ENCODE results near the gene CLIC4. TPM values are rescaled to one million over a fixed set of nuclear protein-coding genes. Genes with fewer than 3 reads are reported as not detected.

Gene CLIC4
- total and polyA plus RNA-seq, 8 donors, result 12.0 to 86.7 (median 24.8) TPM

DNA sequence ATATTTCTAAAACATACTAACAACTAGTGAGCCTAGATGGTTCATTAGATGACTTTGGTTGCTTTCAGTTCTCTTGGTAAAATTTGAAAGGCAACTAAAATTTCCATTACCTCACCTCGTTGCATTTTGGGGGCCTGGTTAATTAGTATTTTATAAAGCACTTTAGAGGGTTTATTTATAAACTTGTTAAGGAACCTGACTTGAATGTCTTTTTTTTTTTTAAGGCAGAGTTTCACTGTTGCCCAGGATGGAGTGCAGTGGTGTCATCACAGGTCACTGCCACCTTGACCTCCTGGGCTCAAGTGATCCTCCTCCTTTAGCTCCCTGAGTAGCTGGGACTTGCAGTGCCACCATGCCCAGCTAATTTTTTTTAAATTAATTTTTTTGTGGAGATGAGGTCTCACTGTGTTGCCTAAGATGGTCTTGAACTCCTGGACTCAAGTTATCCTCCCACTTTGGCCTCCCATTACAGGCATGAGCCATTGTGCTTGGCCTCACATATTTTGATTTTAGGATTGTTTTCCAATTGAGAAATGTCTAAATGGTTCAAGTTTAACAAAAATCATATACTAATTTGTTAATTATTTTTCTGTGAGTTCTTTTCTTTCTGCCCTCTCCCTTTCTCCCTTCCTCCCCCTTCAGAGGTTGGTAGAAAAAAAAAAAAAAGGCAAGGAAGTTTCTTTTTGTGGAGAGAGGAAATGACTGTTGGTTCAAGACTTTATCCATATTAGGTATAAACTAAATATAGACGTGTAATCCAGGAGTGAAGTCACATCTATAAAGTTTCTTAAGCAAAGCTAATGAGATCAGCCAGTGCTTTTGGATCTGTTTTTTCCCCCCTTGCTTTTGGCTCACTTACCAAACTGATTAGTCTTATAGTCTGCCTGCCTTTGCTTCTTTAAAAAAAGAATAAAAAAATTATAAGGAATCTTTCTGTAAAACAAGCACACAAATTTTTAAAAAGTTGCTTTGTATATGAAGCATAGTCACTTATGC is 24.7 kb downstream of the CLIC4 start:
- peak overlapping the region in 2 of 4 donors; percentile 34 to 52 for H3K27ac ChIP-seq
- H3K4me1 ChIP-seq, result peaks cover 8 to 22% (median 11%) of the 10 kb centered on the region in 3 donors
- H3K27me3 ChIP-seq, result no peaks in the 10 kb centered on the region
- ATAC-seq (peak; percentile 43 to 81 (median 62)), DNase-seq (no peak), FAIRE-seq (peak; percentile 73)
- intact Hi-C loops (cut with DNase I), result no loop called here
- H3K9me3 ChIP-seq, result no peaks in the 10 kb centered on the region
- H3K4me3 ChIP-seq, result no peak overlapping the region
- no peaks in the 10 kb centered on the region for H3K36me3 ChIP-seq
- 19 to 33% methylated on average over 2 of the region's 2 CpGs for WGBS, 2 donors
- TF ChIP-seq, protein P1, sequence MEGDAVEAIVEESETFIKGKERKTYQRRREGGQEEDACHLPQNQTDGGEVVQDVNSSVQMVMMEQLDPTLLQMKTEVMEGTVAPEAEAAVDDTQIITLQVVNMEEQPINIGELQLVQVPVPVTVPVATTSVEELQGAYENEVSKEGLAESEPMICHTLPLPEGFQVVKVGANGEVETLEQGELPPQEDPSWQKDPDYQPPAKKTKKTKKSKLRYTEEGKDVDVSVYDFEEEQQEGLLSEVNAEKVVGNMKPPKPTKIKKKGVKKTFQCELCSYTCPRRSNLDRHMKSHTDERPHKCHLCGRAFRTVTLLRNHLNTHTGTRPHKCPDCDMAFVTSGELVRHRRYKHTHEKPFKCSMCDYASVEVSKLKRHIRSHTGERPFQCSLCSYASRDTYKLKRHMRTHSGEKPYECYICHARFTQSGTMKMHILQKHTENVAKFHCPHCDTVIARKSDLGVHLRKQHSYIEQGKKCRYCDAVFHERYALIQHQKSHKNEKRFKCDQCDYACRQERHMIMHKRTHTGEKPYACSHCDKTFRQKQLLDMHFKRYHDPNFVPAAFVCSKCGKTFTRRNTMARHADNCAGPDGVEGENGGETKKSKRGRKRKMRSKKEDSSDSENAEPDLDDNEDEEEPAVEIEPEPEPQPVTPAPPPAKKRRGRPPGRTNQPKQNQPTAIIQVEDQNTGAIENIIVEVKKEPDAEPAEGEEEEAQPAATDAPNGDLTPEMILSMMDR (IDR thresholded peaks at IDR 0.05), result no peak

DNA sequence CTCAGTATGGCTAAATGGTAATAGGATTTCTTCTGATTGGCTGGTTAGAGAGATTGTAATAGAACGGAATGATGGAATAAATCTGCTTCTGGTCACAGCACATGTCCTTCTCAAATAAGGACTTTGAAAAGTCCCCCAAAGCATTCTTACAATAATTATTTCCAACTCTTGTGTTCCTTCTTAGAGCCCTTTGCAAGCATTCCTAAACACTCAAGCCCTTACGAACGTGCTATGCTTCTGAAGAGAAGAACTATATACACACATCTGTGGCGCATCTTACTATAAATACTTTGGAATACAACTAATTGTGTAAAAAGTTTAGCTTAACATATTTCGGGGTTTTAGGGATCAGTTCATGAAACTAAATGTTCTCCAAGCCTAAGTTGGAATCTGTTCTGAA is 25.6 kb downstream of the CLIC4 start:
- TF ChIP-seq, protein P1 (IDR thresholded peaks at IDR 0.05), result no peak
- no peak for DNase-seq
- Histone ChIP-seq H3K4me1 (peaks cover 6 to 19% (median 8%) of the 10 kb centered on the region in 3 donors), H3K27me3 (no peaks in the 10 kb centered on the region), H3K36me3 (no peaks in the 10 kb centered on the region), H3K4me3 (no peak overlapping the region), H3K27ac (peak overlapping the region in 2 of 4 donors; percentile 34 to 52), H3K9me3 (no peaks in the 10 kb centered on the region)
- WGBS, 2 donors, result 87 to 91% methylated on average over 5 of the region's 5 CpGs
- intact Hi-C loops (cut with DNase I), result no loop called here
- no peak for ATAC-seq
- FAIRE-seq, result peak; percentile 47

DNA sequence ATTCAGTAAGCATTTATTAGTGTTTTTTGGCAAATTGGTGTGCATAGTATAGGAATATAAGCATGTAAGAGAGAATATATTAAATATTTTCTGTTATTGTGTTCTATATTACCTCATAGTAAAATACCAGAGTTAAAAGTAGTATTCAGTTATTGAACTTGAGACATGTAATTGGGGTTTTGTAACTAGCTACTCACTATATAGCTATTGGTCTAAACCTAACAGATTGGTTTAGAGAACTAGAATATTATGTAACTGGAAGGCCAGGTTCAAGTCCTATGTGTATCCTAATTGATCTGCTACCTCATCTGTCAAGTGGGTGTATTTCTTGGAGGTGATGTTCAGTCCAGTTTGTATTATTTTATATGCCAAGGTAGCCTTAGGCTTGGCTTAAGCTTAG is 26.3 kb downstream of the CLIC4 start:
- no peak for FAIRE-seq
- intact Hi-C loops (cut with DNase I), result no loop called here
- H3K27me3 ChIP-seq, result no peaks in the 10 kb centered on the region
- TF ChIP-seq, protein P1 (IDR thresholded peaks at IDR 0.05), result no peak
- no peak overlapping the region for H3K27ac ChIP-seq
- no peak for ATAC-seq
- H3K4me1 ChIP-seq, result peaks cover 6 to 19% (median 8%) of the 10 kb centered on the region in 3 donors
- H3K36me3 ChIP-seq, result no peaks in the 10 kb centered on the region
- DNase-seq, result no peak
- H3K4me3 ChIP-seq, result no peak overlapping the region
- no peaks in the 10 kb centered on the region for H3K9me3 ChIP-seq

DNA sequence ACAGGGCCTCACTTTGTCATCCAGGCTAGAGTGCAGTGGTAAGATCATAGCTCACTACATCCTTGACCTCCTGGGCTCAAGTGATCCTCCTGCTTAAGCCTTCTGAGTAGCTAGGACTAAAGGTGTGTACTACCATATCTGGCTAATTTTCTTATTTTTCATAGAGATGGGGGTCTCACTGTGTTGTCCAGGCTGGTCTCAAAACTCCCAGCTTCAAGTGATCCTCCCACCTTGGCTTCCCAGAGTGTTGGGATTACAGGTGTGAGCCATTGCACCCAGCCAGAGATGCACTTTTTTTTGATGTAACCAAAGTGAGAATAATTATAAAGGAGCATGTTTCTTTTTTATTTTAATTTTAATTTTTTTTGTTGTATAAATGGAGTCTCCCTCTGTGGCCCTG is 28.4 kb downstream of the CLIC4 start:
- FAIRE-seq (no peak), ATAC-seq (no peak), DNase-seq (no peak)
- H3K4me3 ChIP-seq, result no peak overlapping the region
- intact Hi-C loops (cut with DNase I), result no loop called here
- peaks cover 0 to 13% (median 8%) of the 10 kb centered on the region in 3 donors for H3K4me1 ChIP-seq
- H3K36me3 ChIP-seq, result no peaks in the 10 kb centered on the region
- H3K9me3 ChIP-seq, result no peaks in the 10 kb centered on the region
- TF ChIP-seq, protein P1 (IDR thresholded peaks at IDR 0.05), result no peak
- no peaks in the 10 kb centered on the region for H3K27me3 ChIP-seq
- H3K27ac ChIP-seq, result no peak overlapping the region

DNA sequence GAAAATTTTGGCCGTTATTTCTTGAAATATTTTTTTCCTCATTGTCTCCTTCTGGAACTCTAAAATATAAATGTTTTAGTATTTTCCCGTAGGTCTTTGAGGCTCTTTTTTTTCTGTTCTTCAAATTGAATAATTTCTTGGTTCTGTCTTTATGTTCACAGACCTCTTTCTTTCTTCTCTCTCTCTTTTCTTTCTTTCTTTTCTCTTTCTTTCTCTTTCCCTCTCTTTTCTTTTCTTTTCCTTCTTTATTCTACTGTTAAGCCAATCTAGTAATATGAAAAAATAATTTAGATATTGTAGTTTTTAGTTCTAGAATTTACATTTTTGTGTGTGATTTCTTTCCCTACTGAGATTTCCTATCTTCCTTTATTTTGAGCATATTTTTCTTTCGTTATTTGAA is 30.1 kb downstream of the CLIC4 start:
- DNase-seq, result no peak
- no peaks in the 10 kb centered on the region for H3K9me3 ChIP-seq
- no peaks in the 10 kb centered on the region for H3K27me3 ChIP-seq
- WGBS, 2 donors, result 91 to 93% methylated on average over 3 of the region's 3 CpGs
- TF ChIP-seq, protein P1 (IDR thresholded peaks at IDR 0.05), result no peak
- FAIRE-seq, result no peak
- peaks cover 0 to 5% (median 0%) of the 10 kb centered on the region in 3 donors for H3K4me1 ChIP-seq
- ATAC-seq, result no peak
- no peaks in the 10 kb centered on the region for H3K36me3 ChIP-seq
- H3K27ac ChIP-seq, result no peak overlapping the region
- intact Hi-C loops (cut with DNase I), result no loop called here
- H3K4me3 ChIP-seq, result no peak overlapping the region

Data from pancreas (tissue), 10 donors.